K562 (cell line): ENCODE data around the gene SIK3.

Source experiments
- ARID2 ChIP-seq: fragments of 450-650 bp; IDR thresholded peaks from 2 replicates; pipeline ENCODE4 v1.6.1; 2017; ENCODE audit warnings: antibody characterized with exemption, mild to moderate bottlenecking
- SIN3A ChIP-seq, 2 experiments: fragments of 150-350 bp in 1 of 2; IDR thresholded peaks; 2 replicates each; pipeline ENCODE4 v1.6.1; 2011 to 2016; ENCODE audit warnings: borderline replicate concordance in 2 of 2, low read depth in 2 of 2, low read length in 2 of 2, mild to moderate bottlenecking in 2 of 2, moderate library complexity in 2 of 2; ENCODE audit not compliant: control insufficient read depth in 1 of 2
- TAF1 ChIP-seq: IDR thresholded peaks from 2 replicates; pipeline ENCODE4 v1.6.1; 2011; ENCODE audit warnings: mild to moderate bottlenecking, low read length, moderate library complexity; ENCODE audit not compliant: insufficient read depth, control insufficient read depth, severe bottlenecking; ENCODE audit errors: extremely low read depth
- ZNF282 ChIP-seq: sonication (generic); formaldehyde crosslinking; IDR thresholded peaks from 2 replicates; pipeline ENCODE4 v1.8.1; 2023; ENCODE audit warnings: missing genetic modification reagents
- ZNF668 ChIP-seq: fragments of 250-450 bp; sonication (Bioruptor Pico); IDR thresholded peaks from 2 replicates; pipeline ENCODE4 v1.8.0; 2022; ENCODE audit warnings: mild to moderate bottlenecking, inconsistent platforms
- TF ChIP-seq, protein P1 (sequence below): fragments of 450-650 bp; IDR thresholded peaks from 2 replicates; pipeline ENCODE4 v1.6.1; 2018; ENCODE audit warnings: mild to moderate bottlenecking, low read depth; ENCODE audit not compliant: partially characterized antibody
- TF ChIP-seq, protein P2 (sequence below), 3 experiments: IDR thresholded peaks in 2 of 3; conservative IDR thresholded peaks in 1 of 3; 2 replicates each; pipeline ENCODE4 v1.5.1; 2011 to 2012; ENCODE audit warnings: low read length in 3 of 3, mild to moderate bottlenecking in 3 of 3, control low read depth in 2 of 3, improper control_type of control experiment in 1 of 3, inconsistent platforms in 1 of 3, low read depth in 1 of 3, mixed read lengths in 1 of 3, moderate library complexity in 1 of 3; ENCODE audit not compliant: insufficient read depth in 2 of 3

DNA sequence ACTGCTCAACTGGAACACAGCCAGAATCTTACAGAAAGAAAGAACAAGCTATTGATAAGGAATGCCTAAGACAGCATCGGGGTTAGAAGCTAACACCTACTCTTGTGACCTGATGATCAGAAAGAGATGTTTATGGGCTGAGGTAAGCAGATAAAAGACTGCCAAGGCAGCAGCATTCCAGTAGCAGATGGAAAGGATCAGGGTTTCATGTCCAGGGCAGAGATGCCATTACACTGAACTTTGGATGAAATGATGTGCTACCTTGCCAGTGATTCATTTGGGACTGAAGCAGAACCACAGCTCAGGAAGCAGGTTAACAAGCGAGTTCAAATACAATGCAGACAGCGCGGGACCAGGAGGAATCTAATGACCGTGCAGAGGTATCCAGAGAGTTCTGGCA is 233.7 kb downstream of the SIK3 start:
- TF ChIP-seq, protein P1, sequence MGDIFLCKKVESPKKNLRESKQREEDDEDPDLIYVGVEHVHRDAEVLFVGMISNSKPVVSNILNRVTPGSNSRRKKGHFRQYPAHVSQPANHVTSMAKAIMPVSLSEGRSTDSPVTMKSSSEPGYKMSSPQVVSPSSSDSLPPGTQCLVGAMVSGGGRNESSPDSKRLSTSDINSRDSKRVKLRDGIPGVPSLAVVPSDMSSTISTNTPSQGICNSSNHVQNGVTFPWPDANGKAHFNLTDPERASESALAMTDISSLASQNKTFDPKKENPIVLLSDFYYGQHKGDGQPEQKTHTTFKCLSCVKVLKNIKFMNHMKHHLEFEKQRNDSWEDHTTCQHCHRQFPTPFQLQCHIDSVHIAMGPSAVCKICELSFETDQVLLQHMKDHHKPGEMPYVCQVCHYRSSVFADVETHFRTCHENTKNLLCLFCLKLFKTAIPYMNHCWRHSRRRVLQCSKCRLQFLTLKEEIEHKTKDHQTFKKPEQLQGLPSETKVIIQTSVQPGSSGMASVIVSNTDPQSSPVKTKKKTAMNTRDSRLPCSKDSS: no peak
- TF ChIP-seq ZNF282 (CRISPR knock-in tag) (no peak), ARID2 (no peak), ZNF668 (no peak), TAF1 (no peak), SIN3A (IDR thresholded peaks at IDR 0.05; ENCODE audit: borderline replicate concordance in 2 of 2, control insufficient read depth in 1 of 2, low read depth in 2 of 2, low read length in 2 of 2) (no peak)
- TF ChIP-seq, protein P2, sequence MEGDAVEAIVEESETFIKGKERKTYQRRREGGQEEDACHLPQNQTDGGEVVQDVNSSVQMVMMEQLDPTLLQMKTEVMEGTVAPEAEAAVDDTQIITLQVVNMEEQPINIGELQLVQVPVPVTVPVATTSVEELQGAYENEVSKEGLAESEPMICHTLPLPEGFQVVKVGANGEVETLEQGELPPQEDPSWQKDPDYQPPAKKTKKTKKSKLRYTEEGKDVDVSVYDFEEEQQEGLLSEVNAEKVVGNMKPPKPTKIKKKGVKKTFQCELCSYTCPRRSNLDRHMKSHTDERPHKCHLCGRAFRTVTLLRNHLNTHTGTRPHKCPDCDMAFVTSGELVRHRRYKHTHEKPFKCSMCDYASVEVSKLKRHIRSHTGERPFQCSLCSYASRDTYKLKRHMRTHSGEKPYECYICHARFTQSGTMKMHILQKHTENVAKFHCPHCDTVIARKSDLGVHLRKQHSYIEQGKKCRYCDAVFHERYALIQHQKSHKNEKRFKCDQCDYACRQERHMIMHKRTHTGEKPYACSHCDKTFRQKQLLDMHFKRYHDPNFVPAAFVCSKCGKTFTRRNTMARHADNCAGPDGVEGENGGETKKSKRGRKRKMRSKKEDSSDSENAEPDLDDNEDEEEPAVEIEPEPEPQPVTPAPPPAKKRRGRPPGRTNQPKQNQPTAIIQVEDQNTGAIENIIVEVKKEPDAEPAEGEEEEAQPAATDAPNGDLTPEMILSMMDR (IDR thresholded peaks at IDR 0.05 in 2 of 3, conservative IDR thresholded peaks at IDR 0.05 in 1 of 3; ENCODE audit: insufficient read depth in 2 of 3, low read depth in 1 of 3, low read length in 3 of 3): no peak
